K562 (cell line): ENCODE results near the gene ECHDC3. TPM values are rescaled to one million over a fixed set of nuclear protein-coding genes. Genes with fewer than 3 reads are reported as not detected.
A peak's percentile ranks its signal among the peaks of the same experiment; 100 is the strongest.

Experiments
- ATAC-seq: fragments of 200-7000 bp; cut with Tn5 transposase; 3 replicates; pipeline ENCODE4 v1.9.1; 2020; ENCODE audit warnings: moderate library complexity
- BruUV-seq: library from RNA; stranded (reverse); fragments of 400-500 nt; replicated peaks from 2 replicates; lab custom pipeline; 2021; lab: Mats Ljungman, UMichigan
- CTCF ChIA-PET: fragments of 300-600 bp; formaldehyde crosslinking; extraction: SDS; loops from one replicate; lab custom pipeline; 2021; ENCODE audit warnings: low intra/inter-chr PET ratio; lab: Yijun Ruan, JAX
- POLR2A ChIA-PET: fragments of 300-600, 350-650 bp; sonication (Branson Sonifier 250); formaldehyde crosslinking; extraction: SDS; loops from one replicate; lab custom pipeline; 2021; ENCODE audit warnings: antibody characterized with exemption, inconsistent platforms; lab: Yijun Ruan, JAX
- DNase-seq, 4 experiments: peaks; one replicate each; pipeline versions ENCODE4 v3.0.0 to v3.0.0-alpha.2; 2011 to 2018; ENCODE audit warnings: low spot score in 3 of 4, mixed read lengths in 3 of 4; ENCODE audit errors: extremely low read depth in 1 of 4
- FAIRE-seq: peaks from 2 replicates; lab custom pipeline; 2011; peaks lifted over from hg19 to GRCh38; lab: Jason Lieb, UNC
- H2AFZ ChIP-seq: 2 replicates; pipeline ENCODE4 v1.6.0; 2011; ENCODE audit warnings: low read depth, low read length, control low read depth, inconsistent platforms
- H3K27ac ChIP-seq: fragments of 200-600 bp; 3 replicates; pipeline ENCODE4 v1.8.0; 2011; ENCODE audit warnings: low read depth, mild to moderate bottlenecking, control low read depth, inconsistent platforms, low read length, moderate library complexity, mixed read lengths; ENCODE audit errors: extremely low read depth
- H3K27me3 ChIP-seq, 2 experiments: fragments of 300-600 bp in 1 of 2; 2 replicates in 1 of 2; 3 replicates in 1 of 2; pipeline versions ENCODE4 v1.6.0 to v1.8.0; 2011; ENCODE audit warnings: inconsistent platforms in 2 of 2, low read length in 2 of 2, mild to moderate bottlenecking in 1 of 2, mixed read lengths in 1 of 2, moderate library complexity in 1 of 2; ENCODE audit not compliant: control insufficient read depth in 2 of 2, insufficient read depth in 2 of 2
- H3K36me3 ChIP-seq: fragments of 300-600 bp; 3 replicates; pipeline ENCODE4 v1.8.0; 2011; ENCODE audit warnings: mild to moderate bottlenecking, low read length, inconsistent platforms; ENCODE audit not compliant: control insufficient read depth, insufficient read depth
- H3K4me1 ChIP-seq, 2 experiments: fragments of 200-600 bp in 1 of 2; replicated peaks in 1 of 2; 2 replicates in 1 of 2; 3 replicates in 1 of 2; pipeline versions ENCODE4 v1.5.1 to v1.8.0; 2011; ENCODE audit warnings: inconsistent platforms in 2 of 2, low read length in 2 of 2, mild to moderate bottlenecking in 1 of 2, mixed read lengths in 1 of 2, moderate library complexity in 1 of 2; ENCODE audit not compliant: control insufficient read depth in 2 of 2, insufficient read depth in 2 of 2
- H3K4me2 ChIP-seq: 2 replicates; pipeline ENCODE4 v1.6.1; 2011; ENCODE audit warnings: low read length, control low read depth, inconsistent platforms, mixed read lengths; ENCODE audit not compliant: insufficient read depth
- H3K4me3 ChIP-seq: fragments of 200-600 bp; sonication (generic), shearing (Covaris generic); 2 replicates; pipeline ENCODE4 v1.5.1; 2016; ENCODE audit warnings: control low read depth, inconsistent platforms
- H3K79me2 ChIP-seq: fragments of 200-600 bp; 3 replicates; pipeline ENCODE4 v1.8.0; 2011; ENCODE audit warnings: low read length, inconsistent platforms; ENCODE audit not compliant: control insufficient read depth, insufficient read depth
- H3K9ac ChIP-seq, 2 experiments: 2 replicates each; pipeline versions ENCODE4 v1.6.0 to v1.6.1; 2011; ENCODE audit warnings: low read depth in 2 of 2, low read length in 2 of 2, control low read depth in 1 of 2, inconsistent platforms in 1 of 2, mild to moderate bottlenecking in 1 of 2, mixed read lengths in 1 of 2; ENCODE audit not compliant: insufficient read depth in 1 of 2
- H3K9me1 ChIP-seq: one replicate; pipeline ENCODE4 v1.6.0; 2011; ENCODE audit warnings: inconsistent platforms, mild to moderate bottlenecking, low read length, moderate library complexity; ENCODE audit not compliant: control insufficient read depth, insufficient read depth
- H3K9me3 ChIP-seq: replicated peaks from 2 replicates; pipeline ENCODE4 v1.5.1; 2011; ENCODE audit warnings: low read depth, low read length, inconsistent platforms; ENCODE audit not compliant: control insufficient read depth, insufficient read depth
- H4K20me1 ChIP-seq: replicated peaks from 2 replicates; pipeline ENCODE4 v1.6.1; 2011; ENCODE audit warnings: low read length, inconsistent platforms, mixed read lengths; ENCODE audit not compliant: control insufficient read depth, insufficient read depth
- DMBX1 ChIP-seq: fragments of 250-450 bp; sonication (Bioruptor Pico); IDR thresholded peaks from 2 replicates; pipeline ENCODE4 v1.8.0; 2022; ENCODE audit warnings: inconsistent platforms, mild to moderate bottlenecking, moderate library complexity, borderline replicate concordance
- MAFK ChIP-seq: IDR thresholded peaks from 2 replicates; pipeline ENCODE4 v1.6.1; 2011; ENCODE audit warnings: low read length, improper control_type of control experiment
- MYBL2 ChIP-seq, 2 experiments: fragments of 450-650 bp in 1 of 2; sonication (generic) in 1 of 2; formaldehyde crosslinking in 1 of 2; IDR thresholded peaks; 2 replicates each; pipeline versions ENCODE4 v1.6.1 to v1.8.1; 2017 to 2022; ENCODE audit warnings: borderline replicate concordance in 1 of 2, inconsistent platforms in 1 of 2, low read depth in 1 of 2, mild to moderate bottlenecking in 1 of 2, missing genetic modification reagents in 1 of 2, moderate library complexity in 1 of 2
- NFYB ChIP-seq: IDR thresholded peaks from 2 replicates; pipeline ENCODE4 v1.6.1; 2011; ENCODE audit warnings: mild to moderate bottlenecking, moderate library complexity; ENCODE audit not compliant: insufficient read length; ENCODE audit errors: extremely low read depth
- OTX1 ChIP-seq: fragments of 450-650 bp; formaldehyde crosslinking; IDR thresholded peaks from 2 replicates; pipeline ENCODE4 v1.4.0; 2022; ENCODE audit warnings: mild to moderate bottlenecking
- RFX1 ChIP-seq: fragments of 450-650 bp; IDR thresholded peaks from 2 replicates; pipeline ENCODE4 v1.6.1; 2016; ENCODE audit warnings: mild to moderate bottlenecking, moderate library complexity
- ZNF121 ChIP-seq: sonication (generic); formaldehyde crosslinking; conservative IDR thresholded peaks from 2 replicates; pipeline ENCODE4 v1.8.0; 2022; ENCODE audit warnings: missing genetic modification reagents
- ZNF174 ChIP-seq: fragments of 250-450 bp; sonication (Bioruptor Pico); IDR thresholded peaks from 2 replicates; pipeline ENCODE4 v1.4.0; 2020; ENCODE audit warnings: mild to moderate bottlenecking
- ZNF668 ChIP-seq: fragments of 250-450 bp; sonication (Bioruptor Pico); IDR thresholded peaks from 2 replicates; pipeline ENCODE4 v1.8.0; 2022; ENCODE audit warnings: mild to moderate bottlenecking, inconsistent platforms
- ZNF76 ChIP-seq: fragments of 250-450 bp; sonication (Bioruptor Pico); IDR thresholded peaks from 2 replicates; pipeline ENCODE4 v1.4.0; 2020; ENCODE audit warnings: mild to moderate bottlenecking, moderate library complexity, borderline replicate concordance
- WGBS: fragments of 100-300 bp; shearing (Covaris generic); methylation state at CpG from one replicate; pipeline ENCODE4 v1.1.6; 2016; ENCODE audit warnings: low coverage, mixed read lengths; ENCODE audit not compliant: insufficient coverage; ENCODE audit errors: missing lambda C conversion rate; 5-methylcytosine and 5-hydroxymethylcytosine counted together
- in situ Hi-C: fragments of 300-500 bp; cut with MboI; formaldehyde crosslinking; loops from 4 replicates; pipeline ENCODE4 v1.15.0; 2018; ENCODE audit warnings: inconsistent platforms, mixed read lengths
- intact Hi-C: fragments of 100-400 bp; cut with micrococcal nuclease; formaldehyde crosslinking; loops from 2 replicates; pipeline ENCODE4 v1.14.2; 2022
- polyA plus RNA-seq, 8 experiments: library from polyadenylated mRNA; depleted of rRNA in 4 of 8; stranded (reverse) in 5 of 8; unstranded in 3 of 8; fragments of >200 nt; fragmentation: Nextera tagmentation in 2 of 8; fragmentation: Illumina TruSeq in 1 of 8; extraction: Ambion mirVana in 2 of 8; extraction: Trizol in 1 of 8; gene quantifications; 2 replicates each; pipeline versions ENCODE4 v1.2.1 to v1.2.3, GENCODE V29; 2011 to 2014; ENCODE audit warnings: inconsistent platforms in 1 of 8, missing spikeins in 1 of 8
- total RNA-seq, 7 experiments: library from RNA; depleted of rRNA in 6 of 7; stranded (reverse); fragments of >200 nt in 6 of 7; fragmentation: Illumina TruSeq in 2 of 7; extraction: Trizol in 2 of 7; gene quantifications; 2 replicates each; pipeline versions ENCODE4 v1.2.1 to v1.2.3, GENCODE V29; 2011 to 2021; ENCODE audit warnings: low replicate concordance in 1 of 7
- TF ChIP-seq, protein P1 (sequence below), 2 experiments: IDR thresholded peaks; 2 replicates each; pipeline ENCODE4 v1.6.1; 2011; ENCODE audit warnings: borderline replicate concordance in 1 of 2, control low read depth in 1 of 2, low read depth in 1 of 2, low read length in 1 of 2, mild to moderate bottlenecking in 1 of 2, mixed read lengths in 1 of 2, moderate library complexity in 1 of 2; ENCODE audit not compliant: insufficient read depth in 1 of 2, insufficient read length in 1 of 2, poor library complexity in 1 of 2, severe bottlenecking in 1 of 2; ENCODE audit errors: extremely low read depth in 1 of 2
- TF ChIP-seq, protein P2 (sequence below), 3 experiments: fragments of 200-800 bp in 1 of 3; sonication (Bioruptor generic) in 1 of 3; sonication (generic) in 1 of 3; formaldehyde crosslinking in 1 of 3; IDR thresholded peaks; 2 replicates each; pipeline versions ENCODE4 v1.6.1 to v1.8.0; 2016 to 2022; ENCODE audit warnings: mild to moderate bottlenecking in 2 of 3, missing compliant biosample characterization in 2 of 3, missing genetic modification characterization in 2 of 3, missing genetic modification reagents in 1 of 3

ECHDC3 gene
- total and polyA plus RNA-seq, 9 of the 15 experiments (the other 6 are each of a cell fraction or from before 2014, with no cell fraction given) = 0.53 to 21.9 (median 15.7) TPM

GRCh38 chr10:11754173-11754572, 12.0 kb downstream of the ECHDC3 start:
- CTCF ChIA-PET = no interaction called here

DNA sequence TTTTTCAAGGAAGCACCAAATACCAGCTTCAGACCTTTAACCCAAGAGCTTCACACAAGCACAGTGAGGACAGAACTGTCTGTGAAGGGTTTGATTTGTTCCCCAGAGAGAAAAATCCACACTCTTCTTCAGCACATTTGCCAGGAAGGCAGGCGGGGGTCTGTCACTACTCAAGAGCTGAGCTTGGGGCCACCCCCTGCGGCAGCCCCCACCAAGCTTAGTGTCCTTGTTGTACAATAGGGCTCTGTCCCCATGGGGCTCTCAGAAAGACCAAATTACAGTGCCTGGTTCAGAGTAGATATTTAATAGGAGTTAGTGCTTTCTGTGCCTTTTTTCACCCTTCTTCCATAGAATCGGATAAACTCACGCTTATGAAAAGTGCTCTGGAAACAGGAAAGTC, 12.4 kb downstream of the ECHDC3 start:
- no peak for FAIRE-seq
- Histone ChIP-seq H3K4me3 (no peak overlapping the region), H3K9me3 (no peaks in the 10 kb centered on the region), H3K79me2 (no peaks in the 10 kb centered on the region), H3K4me2 (no peak overlapping the region), H3K4me1 (peaks cover 3 to 7% of the 10 kb centered on the region in 2 experiments; a peak in 3 of 5 replicates), H3K9me1 (no peaks in the 10 kb centered on the region), H3K27me3 (no peaks in the 10 kb centered on the region), H4K20me1 (peaks cover 12% of the 10 kb centered on the region; the same call in 1 of the 2 replicates), H3K9ac (no peak overlapping the region), H2AFZ (no peak overlapping the region), H3K36me3 (peaks cover 8% of the 10 kb centered on the region; the same call in 1 of the 3 replicates), H3K27ac (no peak overlapping the region)
- intact Hi-C loops (loop anchor here (5.0 kb wide), 1 partner anchor 322 kb away; no protein-coding TSS in a partner anchor), in situ Hi-C loops (loop anchor here (5.0 to 25.0 kb wide), 3 partner anchors 237 to 842 kb away; no protein-coding TSS in a partner anchor)
- BruUV-seq = no TSS peak
- no peak for ATAC-seq
- WGBS = 89% methylated on average over 4 of the region's 4 CpGs
- ChIA-PET CTCF (no interaction called here), POLR2A (interaction anchor here (0.9 to 1.1 kb wide), 3 partner anchors 239 to 304 kb away, joined by 3 to 6 read pairs (median 4); no protein-coding TSS in a partner anchor)
- DNase-seq = no peak
- TF ChIP-seq, protein P1, sequence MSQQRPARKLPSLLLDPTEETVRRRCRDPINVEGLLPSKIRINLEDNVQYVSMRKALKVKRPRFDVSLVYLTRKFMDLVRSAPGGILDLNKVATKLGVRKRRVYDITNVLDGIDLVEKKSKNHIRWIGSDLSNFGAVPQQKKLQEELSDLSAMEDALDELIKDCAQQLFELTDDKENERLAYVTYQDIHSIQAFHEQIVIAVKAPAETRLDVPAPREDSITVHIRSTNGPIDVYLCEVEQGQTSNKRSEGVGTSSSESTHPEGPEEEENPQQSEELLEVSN (IDR thresholded peaks at IDR 0.05; ENCODE audit: borderline replicate concordance in 1 of 2, extremely low read depth in 1 of 2, insufficient read depth in 1 of 2, insufficient read length in 1 of 2, low read depth in 1 of 2, low read length in 1 of 2, poor library complexity in 1 of 2, severe bottlenecking in 1 of 2) = no peak
- TF ChIP-seq ZNF76 (CRISPR knock-in tag) = no peak
- no peak for TF ChIP-seq ZNF174 (CRISPR knock-in tag)
- TF ChIP-seq MAFK = no peak
- no peak for TF ChIP-seq DMBX1
- no peak for TF ChIP-seq MYBL2 (IDR thresholded peaks at IDR 0.05; ENCODE audit: low read depth)
- no peak for TF ChIP-seq MYBL2 (CRISPR knock-in tag; IDR thresholded peaks at IDR 0.05; ENCODE audit: borderline replicate concordance)
- TF ChIP-seq ZNF668 (CRISPR knock-in tag) = no peak
- TF ChIP-seq NFYB = no peak
- TF ChIP-seq OTX1 (CRISPR knock-in tag) = no peak
- TF ChIP-seq ZNF121 (CRISPR knock-in tag) = no peak

More at GRCh38 chr10:11754173-11754572, 12.0 kb downstream of the ECHDC3 start:
- H3K4me3 ChIP-seq = no peak overlapping the region
- no peak overlapping the region for H3K9ac ChIP-seq
- H4K20me1 ChIP-seq = peaks cover 12% of the 10 kb centered on the region; the same call in 1 of the 2 replicates
- H3K9me1 ChIP-seq = no peaks in the 10 kb centered on the region
- in situ Hi-C loops = loop anchor here (10.0 to 25.0 kb wide), 2 partner anchors 329 to 842 kb away; no protein-coding TSS in a partner anchor
- H3K4me2 ChIP-seq = no peak overlapping the region
- TF ChIP-seq RFX1 = peak; percentile 67
- TF ChIP-seq, protein P2, sequence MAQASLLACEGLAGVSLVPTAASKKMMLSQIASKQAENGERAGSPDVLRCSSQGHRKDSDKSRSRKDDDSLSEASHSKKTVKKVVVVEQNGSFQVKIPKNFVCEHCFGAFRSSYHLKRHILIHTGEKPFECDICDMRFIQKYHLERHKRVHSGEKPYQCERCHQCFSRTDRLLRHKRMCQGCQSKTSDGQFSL (CRISPR knock-in tag; IDR thresholded peaks at IDR 0.05) = no peak
- TF ChIP-seq, protein P2 (tag; IDR thresholded peaks at IDR 0.05) = no peak
- intact Hi-C loops = no loop called here
- H3K4me1 ChIP-seq = peaks cover 3 to 7% of the 10 kb centered on the region in 2 experiments; a peak in 3 of 5 replicates
- ATAC-seq (no peak), DNase-seq (no peak), FAIRE-seq (no peak)
- no TSS peak for BruUV-seq
- H3K9me3 ChIP-seq = no peaks in the 10 kb centered on the region
- WGBS = 0% methylated on average over 1 of the region's 1 CpG
- peaks cover 8% of the 10 kb centered on the region; the same call in 1 of the 3 replicates for H3K36me3 ChIP-seq
- no peaks in the 10 kb centered on the region for H3K27me3 ChIP-seq
- H2AFZ ChIP-seq = no peak overlapping the region
- H3K27ac ChIP-seq = no peak overlapping the region
- POLR2A ChIA-PET = interaction anchor here (1.0 to 1.1 kb wide), 2 partner anchors 239 to 256 kb away, joined by 3 to 6 read pairs; no protein-coding TSS in a partner anchor
- H3K79me2 ChIP-seq = no peaks in the 10 kb centered on the region
